Measurements from ENCODE around the gene PRKG1.

PRKG1 gene

GRCh38 chr10:52099026-52099600 lies 1024.8 kb downstream of the PRKG1 start:
- no peak for DNase-seq (ENCODE audit: low read depth)
- no peak overlapping the region for H3K4me3 ChIP-seq (ENCODE audit: low read length)
- TF ChIP-seq CTCF (conservative IDR thresholded peaks at IDR 0.05; ENCODE audit: low read length), result no peak

- DNase-seq (ENCODE audit: low read depth), result no peak
- no peak overlapping the region for H3K4me3 ChIP-seq (ENCODE audit: low read length)
- TF ChIP-seq CTCF (conservative IDR thresholded peaks at IDR 0.05; ENCODE audit: low read length), result no peak
These were observed 1025.8 kb downstream of the PRKG1 start for GRCh38 chr10:52100011-52100547.

GRCh38 chr10:52105301-52105700 lies 1031.0 kb downstream of the PRKG1 start:
- no peak for DNase-seq (ENCODE audit: low read depth)
- no peak for TF ChIP-seq CTCF (conservative IDR thresholded peaks at IDR 0.05; ENCODE audit: low read length)

GRCh38 chr10:52106011-52106410 lies 1031.7 kb downstream of the PRKG1 start:
- H3K4me3 ChIP-seq (ENCODE audit: low read length), result no peak overlapping the region
- TF ChIP-seq CTCF (conservative IDR thresholded peaks at IDR 0.05; ENCODE audit: low read length), result no peak
- no peak for DNase-seq (ENCODE audit: low read depth)

More at GRCh38 chr10:52105301-52105700, 1031.0 kb downstream of the PRKG1 start:
- H3K4me3 ChIP-seq (ENCODE audit: low read length), result no peak overlapping the region

GRCh38 chr10:52106899-52107298 lies 1032.6 kb downstream of the PRKG1 start:
- H3K4me3 ChIP-seq (ENCODE audit: low read length), result no peak overlapping the region
- DNase-seq (ENCODE audit: low read depth), result no peak
- no peak for TF ChIP-seq CTCF (conservative IDR thresholded peaks at IDR 0.05; ENCODE audit: low read length)

GRCh38 chr10:52108236-52108635 lies 1033.9 kb downstream of the PRKG1 start:
- DNase-seq (ENCODE audit: low read depth), result no peak
- TF ChIP-seq CTCF (conservative IDR thresholded peaks at IDR 0.05; ENCODE audit: low read length), result no peak

GRCh38 chr10:52110576-52110975 lies 1036.3 kb downstream of the PRKG1 start:
- DNase-seq (ENCODE audit: low read depth), result no peak
- no peak for TF ChIP-seq CTCF (conservative IDR thresholded peaks at IDR 0.05; ENCODE audit: low read length)
- no peak overlapping the region for H3K4me3 ChIP-seq (ENCODE audit: low read length)

More at GRCh38 chr10:52108236-52108635, 1033.9 kb downstream of the PRKG1 start:
- no peak overlapping the region for H3K4me3 ChIP-seq (ENCODE audit: low read length)

Data from AG10803 (cell line).